MV-4-11 (cell line): ENCODE data around the gene UAP1L1.
"Not testable (repeated sequence)": the region's sequence is repeated elsewhere in the genome, so short reads cannot be mapped to it uniquely, and the experiment has no call there.

Experiments used
- DNase-seq: peaks from one replicate; lab custom pipeline; 2025; lab: John Stamatoyannopoulos, UW

Gene UAP1L1, protein sequence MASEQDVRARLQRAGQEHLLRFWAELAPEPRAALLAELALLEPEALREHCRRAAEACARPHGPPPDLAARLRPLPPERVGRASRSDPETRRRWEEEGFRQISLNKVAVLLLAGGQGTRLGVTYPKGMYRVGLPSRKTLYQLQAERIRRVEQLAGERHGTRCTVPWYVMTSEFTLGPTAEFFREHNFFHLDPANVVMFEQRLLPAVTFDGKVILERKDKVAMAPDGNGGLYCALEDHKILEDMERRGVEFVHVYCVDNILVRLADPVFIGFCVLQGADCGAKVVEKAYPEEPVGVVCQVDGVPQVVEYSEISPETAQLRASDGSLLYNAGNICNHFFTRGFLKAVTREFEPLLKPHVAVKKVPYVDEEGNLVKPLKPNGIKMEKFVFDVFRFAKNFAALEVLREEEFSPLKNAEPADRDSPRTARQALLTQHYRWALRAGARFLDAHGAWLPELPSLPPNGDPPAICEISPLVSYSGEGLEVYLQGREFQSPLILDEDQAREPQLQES

DNA sequence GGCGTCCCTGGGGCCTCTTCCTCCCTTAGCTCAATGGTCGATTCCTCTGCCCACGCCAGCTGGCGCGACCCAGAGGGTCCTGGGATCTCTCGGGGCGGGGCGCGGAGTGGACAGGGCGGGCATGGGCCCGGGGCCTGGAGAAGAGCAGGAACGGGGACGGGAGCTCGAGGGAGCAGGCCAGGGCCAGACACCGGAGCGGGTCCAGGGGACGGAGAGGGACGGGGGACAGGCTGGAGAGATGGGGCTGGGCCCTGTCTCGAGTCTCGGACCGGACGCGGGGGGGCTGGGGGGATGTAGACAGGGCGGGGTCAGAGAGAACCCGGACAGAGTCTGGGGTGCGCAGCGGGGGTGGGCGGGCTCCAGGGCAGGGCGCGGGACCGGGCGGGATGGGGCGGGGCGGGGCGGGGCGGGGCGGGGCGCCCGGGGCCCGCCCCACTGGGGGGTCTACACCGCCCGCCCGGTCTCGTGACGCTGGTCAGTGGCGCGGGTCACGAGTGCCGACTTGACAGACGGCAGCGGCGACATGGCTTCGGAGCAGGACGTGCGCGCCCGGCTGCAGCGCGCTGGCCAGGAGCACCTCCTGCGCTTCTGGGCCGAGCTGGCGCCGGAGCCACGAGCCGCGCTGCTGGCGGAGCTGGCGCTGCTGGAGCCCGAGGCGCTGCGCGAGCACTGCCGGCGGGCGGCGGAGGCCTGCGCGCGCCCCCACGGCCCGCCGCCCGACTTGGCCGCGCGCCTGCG, at the start of gene UAP1L1:
Gene UAP1L1 (plus strand): TSS at position 508 of the 738 bp plus-strand sequence. CDS start 16 bp downstream, at position 524.
- peak; percentile 27 for DNase-seq

GRCh38 chr9:137028263-137029057, 48.9 kb upstream of the UAP1L1 start:
- peak; percentile 69 for DNase-seq

GRCh38 chr9:137029058-137029936, 48.0 kb upstream of the UAP1L1 start:
- peak; percentile 79 for DNase-seq

GRCh38 chr9:137030006-137030405, 47.3 kb upstream of the UAP1L1 start:
- peak; percentile 31 for DNase-seq

DNA sequence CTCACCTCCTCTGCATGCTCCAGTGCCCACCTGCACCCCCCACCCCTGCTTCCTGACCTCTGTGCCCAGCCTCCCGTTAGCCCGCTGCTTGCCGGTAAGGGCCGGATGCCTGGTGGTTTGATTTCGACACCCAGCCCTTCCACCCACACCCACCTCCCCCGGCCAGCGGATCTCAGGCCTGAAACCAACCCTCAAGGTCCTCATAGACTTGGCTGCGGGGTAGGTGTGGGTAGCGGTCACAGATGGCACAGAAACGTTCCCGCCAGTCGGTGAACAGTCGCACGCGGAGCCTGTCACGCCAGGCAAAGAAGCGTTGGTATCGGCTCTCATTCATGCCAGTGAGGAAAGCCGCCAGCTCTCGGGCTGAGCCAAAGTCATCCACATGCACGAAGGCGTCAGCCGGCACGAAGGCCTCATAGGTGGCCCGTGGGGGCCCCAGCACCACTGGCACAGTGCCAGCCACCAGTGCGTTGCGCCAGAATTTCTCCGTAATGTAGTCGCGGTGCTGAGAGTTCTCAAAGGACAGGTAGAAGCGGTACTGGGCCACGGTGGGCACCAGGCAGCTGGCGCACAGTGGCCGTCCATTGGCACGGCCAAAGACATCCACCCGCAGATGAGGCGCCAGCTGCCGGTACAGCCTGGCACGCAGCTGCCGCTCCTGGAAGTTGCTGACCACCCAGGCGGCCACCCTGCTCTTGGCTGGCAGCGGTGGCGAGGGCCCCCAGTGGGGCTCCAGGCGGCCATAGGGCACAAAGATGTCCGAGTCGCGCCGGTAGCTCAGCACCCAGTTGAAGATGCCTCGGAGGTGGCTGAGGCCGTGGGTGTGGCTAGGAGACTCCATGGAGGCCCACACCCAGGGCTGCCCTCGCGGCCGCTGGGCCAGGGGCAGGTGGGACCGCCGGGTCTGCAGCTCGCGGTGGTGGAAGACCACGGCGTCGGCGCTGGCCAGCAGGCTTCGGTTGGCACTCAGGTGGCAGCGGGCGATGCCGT, 46.5 kb upstream of the UAP1L1 start:
- peak; percentile 91 for DNase-seq

DNA sequence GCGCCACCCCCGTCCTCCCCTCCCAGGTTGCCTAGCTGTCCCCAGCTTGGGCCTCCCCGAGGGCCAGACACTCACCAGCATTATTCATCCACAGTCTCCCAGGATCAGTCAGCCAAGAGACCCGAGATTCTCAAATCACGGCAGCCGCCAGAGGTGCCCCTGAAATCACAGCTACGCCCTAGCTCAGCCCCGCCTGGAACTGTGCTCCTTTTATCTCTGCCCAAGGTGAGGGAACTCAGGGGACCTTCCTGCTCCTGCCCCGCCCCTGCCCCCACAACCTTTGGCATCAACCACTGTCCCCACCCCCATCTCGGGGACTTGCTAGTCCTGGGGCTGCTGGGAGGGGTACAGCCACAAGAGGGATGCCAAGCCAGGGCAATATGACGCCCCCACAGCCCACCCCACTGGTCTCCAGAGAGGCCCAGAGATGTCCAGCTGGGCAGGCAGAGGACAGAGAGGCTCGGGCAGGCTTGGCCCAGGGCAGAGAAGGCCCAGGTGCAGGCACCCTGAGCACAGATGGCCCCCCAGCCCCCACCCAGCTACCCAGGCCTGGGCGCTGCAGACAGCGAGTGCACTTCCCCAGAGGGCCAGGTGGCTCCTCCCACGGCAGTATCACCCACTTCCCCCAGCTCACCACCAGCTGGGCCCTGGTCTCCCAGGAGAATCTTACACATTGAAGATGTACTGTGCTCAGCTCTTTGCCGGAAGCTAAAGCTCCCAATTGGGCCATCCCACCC, 45.2 kb upstream of the UAP1L1 start, which contains the start of gene FUT7:
Gene FUT7 (minus strand): TSS at position 185 of the 737 bp plus-strand sequence. CDS start 97 bp downstream, at position 88.
- DNase-seq = peak; percentile 76

- peak; percentile 90 for DNase-seq
These were observed 44.5 kb upstream of the UAP1L1 start for GRCh38 chr9:137032858-137033257.

DNA sequence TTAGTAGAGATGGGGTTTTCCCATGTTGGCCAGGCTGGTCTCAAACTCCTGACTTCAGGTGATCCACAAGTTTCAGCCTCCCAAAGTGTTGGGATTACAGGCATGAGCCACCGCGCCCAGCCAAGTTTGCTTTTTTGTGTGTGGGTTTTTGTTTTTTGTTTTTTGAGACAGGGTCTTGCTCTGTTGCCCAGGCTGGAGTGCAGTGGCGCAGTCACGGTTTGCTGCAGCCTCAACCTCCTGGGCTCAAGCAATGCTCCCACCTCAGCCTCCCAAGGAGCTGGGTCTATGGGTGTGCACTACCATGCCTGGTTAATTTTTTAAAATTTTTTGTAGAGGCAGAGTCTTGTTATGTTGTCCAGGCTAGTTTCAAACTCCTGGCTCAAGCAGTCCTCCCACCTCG, 43.8 kb upstream of the UAP1L1 start:
- not testable (repeated sequence) for DNase-seq

DNA sequence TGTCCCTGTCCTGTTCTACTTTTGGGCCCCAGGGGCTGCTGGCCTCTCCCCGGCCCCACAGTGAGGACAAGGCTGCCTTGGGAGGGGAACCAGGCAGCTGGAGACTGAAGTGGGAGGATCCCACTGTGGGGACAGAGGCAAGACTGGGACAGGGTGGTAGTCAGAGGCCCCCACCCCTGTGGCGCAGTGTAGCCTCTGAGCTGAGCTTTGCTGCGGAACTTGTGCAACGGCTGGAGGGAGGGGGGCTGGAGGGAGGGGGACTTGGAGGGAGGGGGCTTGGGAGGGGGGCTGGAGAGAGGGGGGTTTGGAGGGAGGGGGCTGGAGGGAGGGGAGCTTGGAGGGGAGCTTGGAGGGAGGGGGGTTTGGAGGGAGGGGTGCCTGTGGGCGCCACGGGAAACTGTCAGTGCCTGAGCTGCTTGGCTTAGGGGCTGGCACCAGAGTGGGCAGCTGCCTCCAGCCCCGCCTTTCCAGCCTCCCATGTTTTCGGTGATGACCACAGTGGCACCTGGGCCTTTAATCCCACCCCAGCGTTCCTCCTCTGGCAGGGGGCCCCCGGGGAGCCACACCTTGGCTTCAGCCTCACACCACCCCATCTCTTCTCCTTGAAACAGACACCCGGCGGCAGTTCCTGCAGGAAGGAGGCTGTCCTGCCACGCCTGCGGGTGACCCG, 43.1 kb upstream of the UAP1L1 start:
- DNase-seq = peak; percentile 82

GRCh38 chr9:137034709-137035506, 42.4 kb upstream of the UAP1L1 start:
- peak; percentile 82 for DNase-seq

GRCh38 chr9:137035507-137035834, 41.8 kb upstream of the UAP1L1 start:
- DNase-seq = no peak

DNA sequence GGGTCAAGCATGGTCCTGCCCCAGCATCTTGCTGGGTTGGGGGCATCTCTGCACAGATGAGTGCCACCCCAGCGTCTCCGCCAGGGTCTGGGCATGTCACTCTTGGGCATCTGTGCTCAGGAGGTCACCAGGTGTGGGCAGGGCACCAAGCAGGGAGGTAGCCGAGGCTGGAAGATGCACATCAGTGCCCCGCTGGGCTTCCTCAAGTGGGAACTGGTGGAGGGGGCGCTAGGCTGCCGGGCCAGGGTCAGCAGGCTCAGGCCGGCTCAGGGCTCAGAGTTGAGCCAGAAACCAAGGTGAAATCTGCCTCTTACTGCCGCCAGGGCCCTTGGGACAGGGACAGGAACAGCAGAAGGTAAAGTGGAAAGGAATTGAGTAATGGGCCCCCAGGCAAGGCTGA, 41.4 kb upstream of the UAP1L1 start:
- DNase-seq = no peak

GRCh38 chr9:137037035-137037434, 40.3 kb upstream of the UAP1L1 start:
- DNase-seq = no peak

GRCh38 chr9:137037483-137037882, 39.8 kb upstream of the UAP1L1 start:
- no peak for DNase-seq

- no peak for DNase-seq
These were observed 38.4 kb upstream of the UAP1L1 start for GRCh38 chr9:137038916-137039315.

DNA sequence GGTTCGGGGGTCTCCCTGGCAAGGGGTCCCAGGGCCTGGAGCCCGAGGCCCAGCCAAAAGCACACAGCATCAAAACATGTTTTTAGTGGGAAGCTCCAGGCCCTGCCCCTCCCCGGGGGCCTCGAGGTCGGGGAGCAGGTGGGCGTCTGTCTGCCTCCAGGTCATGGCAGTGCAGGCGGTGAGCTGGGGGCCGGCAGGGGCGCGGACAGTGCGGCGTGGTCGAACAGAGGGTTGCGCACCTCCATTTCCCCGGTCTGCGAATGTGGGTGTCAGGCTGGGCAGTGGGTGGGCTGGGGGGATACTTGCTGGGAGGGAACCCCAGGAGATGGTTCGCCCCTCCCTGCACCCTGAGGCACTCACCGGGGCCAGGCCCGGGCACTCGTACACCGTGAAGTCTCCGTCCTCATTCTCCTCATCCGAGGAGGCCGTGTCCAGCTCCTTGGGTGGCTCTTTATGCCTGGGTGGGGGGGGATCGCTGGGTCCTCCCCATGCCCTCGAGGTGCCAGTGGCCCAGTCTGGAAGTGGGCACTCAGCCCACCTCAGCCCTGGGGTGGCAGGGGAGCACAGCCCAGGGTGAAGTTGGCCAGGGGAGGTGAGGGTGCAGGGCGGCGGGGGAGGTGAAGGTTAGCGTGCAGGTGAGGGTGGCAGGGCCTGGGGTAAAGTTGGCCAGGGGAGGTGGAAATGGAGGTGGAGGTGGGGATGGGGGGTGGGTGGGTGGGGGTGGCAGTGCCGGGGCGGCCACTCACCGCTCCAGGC, 37.5 kb upstream of the UAP1L1 start:
- no peak for DNase-seq

DNA sequence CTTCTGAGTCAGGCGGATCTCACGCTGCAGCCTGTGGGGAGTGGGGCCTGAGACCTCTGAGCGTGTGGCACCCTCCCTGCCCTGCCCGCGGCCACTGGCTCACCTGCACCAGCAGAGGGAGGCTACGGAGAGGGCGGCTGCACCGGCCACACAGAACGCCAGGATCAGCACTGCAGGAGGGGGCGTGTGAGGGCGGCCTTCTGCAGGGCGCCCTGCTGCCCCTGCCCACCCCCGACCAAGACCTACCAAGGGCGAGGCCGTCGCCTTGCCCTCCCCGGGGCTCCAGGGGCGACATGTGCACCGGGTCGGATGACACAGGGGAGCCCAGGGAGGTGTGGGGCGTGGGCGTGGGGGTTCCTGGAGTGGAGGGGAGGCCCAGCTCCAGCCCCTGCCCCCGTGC, 36.7 kb upstream of the UAP1L1 start:
- DNase-seq = no peak
